Stimulated activated CD4-positive, alpha-beta T cell treated with anti-CD3 and anti-CD28 coated beads, Interleukin-1b, Interleukin-23, amount 100 ng/mL, for 48 hours (primary cell): ENCODE results near the gene PLXNB2.

ENCODE experiments used
- DNase-seq: peaks from one replicate; pipeline ENCODE4 v3.0.0-alpha.2; 2020

Gene PLXNB2

DNA sequence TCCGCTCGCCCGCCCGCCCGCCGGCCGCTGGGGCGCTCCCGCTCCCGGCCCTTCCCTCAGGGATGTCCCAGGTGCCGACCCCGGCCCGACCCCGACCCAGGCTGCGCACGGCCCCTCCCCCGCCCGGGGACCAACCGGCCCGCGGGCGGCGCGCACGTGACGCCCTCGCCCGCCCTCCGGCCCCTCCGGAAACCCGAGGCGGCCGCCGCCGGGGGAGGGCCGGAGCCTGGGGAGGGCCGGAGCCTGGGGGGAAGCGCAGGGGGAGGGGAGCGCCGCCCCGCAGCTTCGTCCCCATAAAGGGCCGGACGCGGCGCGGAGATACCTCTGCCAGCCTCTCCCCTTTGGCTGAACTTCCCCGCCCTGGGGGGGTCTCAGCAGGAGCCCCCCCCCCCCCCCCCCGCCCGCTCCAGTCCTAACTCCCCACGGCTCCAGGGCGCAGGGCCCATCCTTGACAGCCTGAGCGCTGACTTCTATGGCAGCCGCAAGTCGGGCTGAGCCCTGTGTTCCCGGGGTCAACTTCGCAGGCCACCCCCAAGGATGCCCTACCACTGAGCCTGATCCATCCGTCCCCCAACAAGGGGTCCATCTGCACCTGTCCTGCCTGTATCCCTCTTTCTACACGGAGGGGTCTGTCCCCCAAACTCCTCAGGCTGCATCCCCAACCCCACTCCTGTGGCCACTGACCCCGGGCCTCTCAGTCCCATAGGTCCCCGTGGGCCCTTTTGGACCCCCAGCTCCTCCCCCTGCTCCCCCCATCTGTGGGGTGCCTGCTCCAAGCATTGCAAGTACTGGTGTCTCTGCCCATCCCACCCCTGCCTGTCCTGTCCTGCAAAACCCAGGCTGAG is 45.6 kb downstream of the PLXNB2 start, which contains the start of gene MAPK12:
TSS of gene MAPK12 (minus strand) at position 69 of the 845 bp plus-strand sequence. CDS start 174 bp downstream, outside the sequence.
- no peak for DNase-seq

DNA sequence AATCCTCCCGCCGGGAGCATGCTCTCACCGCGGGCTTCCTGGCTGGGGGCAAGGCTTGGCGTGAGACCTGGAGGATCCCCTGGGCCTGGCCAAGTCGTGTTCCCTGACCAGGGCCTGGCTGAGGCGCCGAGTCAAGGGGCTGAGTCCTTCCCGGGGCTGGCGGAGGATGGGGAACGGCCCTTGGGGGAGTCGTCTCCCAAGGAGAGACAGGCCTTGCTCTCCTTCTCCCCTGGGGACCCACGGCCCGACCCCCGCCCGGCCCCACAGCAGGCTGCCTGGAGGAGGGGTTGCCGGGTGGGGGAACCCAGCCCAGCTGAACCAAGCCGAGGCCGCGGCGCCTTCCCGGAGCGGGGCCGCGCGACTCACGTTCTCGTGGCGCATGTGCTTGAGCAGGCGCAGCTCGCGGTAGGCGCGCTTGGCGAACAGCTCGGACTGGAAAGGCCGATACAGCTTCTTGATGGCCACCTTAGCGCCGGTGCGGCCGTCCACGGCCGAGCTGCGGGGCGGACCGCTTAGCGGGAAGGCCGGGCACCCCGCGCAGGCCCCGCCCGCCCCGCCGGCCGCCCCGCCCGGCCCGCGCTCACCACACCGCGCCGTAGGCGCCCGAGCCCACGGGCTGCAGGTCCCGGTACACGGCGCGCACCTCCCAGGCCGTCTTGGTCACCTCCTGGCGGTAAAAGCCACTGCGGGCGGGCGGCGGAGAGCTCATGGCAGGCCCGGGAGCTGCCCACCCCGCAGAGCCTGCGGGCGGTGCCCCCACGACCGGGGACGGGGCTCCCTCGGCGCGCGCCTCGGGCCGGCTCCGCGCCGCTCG is 46.4 kb downstream of the PLXNB2 start:
- DNase-seq: no peak

DNA sequence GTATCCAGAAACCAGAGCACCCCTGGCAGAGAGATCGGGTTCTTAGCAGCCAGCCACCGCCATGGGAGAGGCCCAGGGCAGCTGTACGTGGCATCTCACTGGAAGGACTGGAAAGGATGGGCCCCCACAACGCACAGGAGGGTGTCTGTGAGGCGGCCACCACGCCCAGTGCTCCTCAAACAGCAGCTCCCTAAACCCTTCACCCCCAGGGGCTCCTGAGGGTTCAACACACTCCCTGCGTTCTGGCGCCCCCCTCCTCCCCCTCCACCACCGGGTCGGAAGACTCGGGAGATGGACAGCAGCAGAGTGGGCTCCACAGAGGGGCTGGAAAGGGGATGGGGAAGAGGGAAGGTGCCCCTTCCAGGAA is 47.0 kb downstream of the PLXNB2 start:
- no peak for DNase-seq

DNA sequence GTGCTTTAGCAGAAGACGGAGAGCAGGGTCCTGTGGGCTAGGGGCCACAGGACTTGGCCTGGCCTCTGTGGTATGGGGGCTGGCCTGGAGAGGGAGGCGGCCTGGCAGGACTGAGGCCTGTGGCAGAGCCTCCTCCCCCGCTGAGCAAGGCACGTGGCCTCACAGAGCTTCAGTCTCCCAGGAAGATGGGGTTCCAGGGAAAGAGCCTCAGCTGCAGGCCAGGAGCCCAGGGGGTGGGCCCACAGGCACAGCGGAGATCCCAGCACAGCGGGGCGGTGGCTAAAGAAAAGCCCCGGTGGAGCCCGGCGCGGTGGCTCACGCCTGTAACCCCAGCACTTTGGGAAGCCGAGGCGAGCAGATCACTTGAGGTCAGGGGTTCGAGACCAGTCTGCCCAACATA is 48.1 kb downstream of the PLXNB2 start:
- no peak for DNase-seq

- DNase-seq: no peak
Observed at GRCh38 chr22:50258361-50259292, 48.8 kb downstream of the PLXNB2 start.

DNA sequence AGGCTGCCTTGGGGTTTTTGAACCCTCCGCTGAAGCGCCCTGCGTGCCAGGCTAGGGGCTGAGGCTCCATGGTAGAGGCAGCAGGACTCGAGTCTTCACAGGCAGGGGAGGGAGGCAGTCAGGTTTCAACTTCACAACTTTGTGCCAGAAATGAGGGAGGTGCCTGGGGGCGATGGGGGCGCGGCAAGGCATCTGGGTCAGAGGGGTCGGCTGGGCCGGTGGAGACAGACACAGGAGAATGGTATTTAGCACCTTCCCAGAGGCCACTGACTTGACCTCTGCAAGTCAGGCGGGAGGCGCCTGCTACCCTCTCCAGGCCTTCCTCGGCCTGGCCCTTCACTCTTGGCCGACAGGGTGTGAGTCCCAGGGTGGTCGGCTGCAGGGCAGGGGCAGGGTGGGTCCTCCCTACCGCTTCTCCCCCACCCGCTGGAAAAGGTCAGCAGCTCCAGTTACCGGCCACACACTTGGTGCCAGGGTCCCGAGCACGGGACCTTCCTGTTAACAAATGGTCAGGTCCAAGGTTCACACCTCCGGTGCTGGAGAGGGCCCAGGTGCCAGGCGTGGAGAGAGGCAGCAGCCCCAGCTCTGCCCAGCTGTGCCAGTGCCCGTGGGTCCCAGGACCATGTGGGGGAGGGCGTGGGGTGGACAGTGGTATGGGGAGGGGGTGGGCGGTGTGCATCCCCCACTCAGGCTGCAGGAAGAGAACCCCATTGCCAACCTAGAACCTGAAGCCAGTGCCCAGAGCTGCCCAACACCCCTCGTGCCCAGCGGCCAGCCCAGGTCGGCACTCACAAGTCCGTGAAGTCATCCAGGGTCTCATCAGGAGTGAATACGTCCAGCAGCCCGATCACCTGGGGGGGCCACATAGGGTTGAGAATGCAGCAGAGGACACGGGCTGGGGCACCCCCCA is 49.7 kb downstream of the PLXNB2 start:
- no peak for DNase-seq

DNA sequence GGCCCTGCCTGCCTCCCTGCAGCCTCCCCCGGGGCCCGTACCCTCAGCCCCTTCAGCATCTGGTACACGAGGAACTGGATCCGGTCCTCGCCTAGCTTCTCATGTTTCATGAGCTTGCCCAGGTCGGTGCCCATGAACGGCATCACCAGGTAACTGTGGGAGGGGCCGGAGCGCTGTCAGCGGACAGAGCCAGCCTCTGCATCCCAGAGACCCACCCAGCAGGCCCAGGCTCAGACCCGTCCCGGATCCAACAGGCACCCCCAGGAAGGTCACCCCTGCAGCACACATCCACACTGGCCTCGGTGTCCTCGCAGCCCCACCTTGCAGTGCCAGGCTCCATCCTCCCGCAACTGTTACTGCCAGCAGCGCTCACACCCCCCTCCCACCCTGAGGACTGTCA is 50.4 kb downstream of the PLXNB2 start:
- DNase-seq: no peak

- DNase-seq: no peak
Observed at GRCh38 chr22:50256258-50256862, 51.1 kb downstream of the PLXNB2 start.

- no peak for DNase-seq
Observed at GRCh38 chr22:50255607-50256006, 51.8 kb downstream of the PLXNB2 start.

DNA sequence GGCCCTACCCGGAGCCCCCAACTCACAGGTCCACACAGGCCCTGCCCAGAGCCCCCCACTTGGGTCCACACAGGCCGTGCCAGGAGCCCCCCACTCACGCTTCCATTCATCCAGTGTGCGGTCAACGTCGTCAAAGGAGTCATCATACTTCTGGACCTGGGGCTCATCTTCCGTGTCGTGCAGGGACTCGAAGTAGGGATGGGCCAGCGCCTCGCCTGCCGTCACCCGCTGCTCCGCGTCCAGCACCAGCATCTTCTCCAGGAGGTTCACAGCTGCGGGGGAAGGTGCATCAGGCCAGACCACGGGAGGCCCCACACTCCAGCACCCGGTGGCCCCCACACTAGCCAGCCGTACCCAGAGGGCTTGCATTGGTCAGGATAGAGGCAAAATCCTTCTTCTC is 52.3 kb downstream of the PLXNB2 start:
- DNase-seq: no peak

GRCh38 chr22:50253941-50254340 is 53.5 kb downstream of the PLXNB2 start:
- DNase-seq: no peak

- DNase-seq: no peak
Observed at GRCh38 chr22:50253046-50253915, 54.2 kb downstream of the PLXNB2 start.

- peak; percentile 69 for DNase-seq
Observed at GRCh38 chr22:50252082-50253045, 55.1 kb downstream of the PLXNB2 start.

GRCh38 chr22:50251477-50252081 is 55.9 kb downstream of the PLXNB2 start:
- no peak for DNase-seq

GRCh38 chr22:50250555-50251476 is 56.6 kb downstream of the PLXNB2 start, which contains the start of gene HDAC10:
Gene HDAC10, minus strand, starts transcription at chr22:50251265. Its CDS starts 233 bp downstream, at chr22:50251032.
- DNase-seq: peak; percentile 85

GRCh38 chr22:50250249-50250554 is 57.2 kb downstream of the PLXNB2 start:
- no peak for DNase-seq
